Measurements from ENCODE around the gene SYNDIG1. TPM values are rescaled to one million over a fixed set of nuclear protein-coding genes. Genes with fewer than 3 reads are reported as not detected.

SYNDIG1 gene
- total RNA-seq, 1 experiment from 2014 or later: 17.9 TPM

GRCh38 chr20:24575811-24576210 is 106.4 kb downstream of the SYNDIG1 start:
- TF ChIP-seq EZH2 (IDR thresholded peaks at IDR 0.05; ENCODE audit: borderline replicate concordance, low read depth, low read length, poor library complexity, severe bottlenecking) (no peak), CTCF (conservative IDR thresholded peaks at IDR 0.05; ENCODE audit: low read depth, low read length) (no peak)
- CTCF ChIA-PET: no interaction called here

DNA sequence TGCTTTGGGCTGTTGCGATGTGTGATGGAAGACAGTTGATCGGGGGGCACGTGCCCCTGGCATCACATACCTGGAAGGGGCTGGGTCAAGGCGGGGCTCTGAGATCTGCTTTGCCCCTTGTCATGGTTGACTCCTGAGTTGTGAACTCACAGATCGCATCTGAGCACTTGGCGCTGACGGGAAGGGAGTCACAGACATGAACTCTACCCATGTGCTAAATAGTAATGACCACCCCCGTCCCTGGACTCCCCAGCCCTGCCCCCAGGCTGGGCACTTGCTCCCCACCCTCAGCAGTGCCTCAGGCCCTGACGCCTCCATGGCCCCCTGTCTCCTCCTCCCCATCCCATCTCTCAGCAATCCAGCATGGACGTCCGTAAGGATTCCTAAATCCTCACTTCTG is 107.0 kb downstream of the SYNDIG1 start:
- ChIA-PET CTCF (no interaction called here), POLR2A (ENCODE audit: low non-redundant PET) (interaction anchor here (0.7 kb wide), 1 partner anchor 808 kb away, joined by 3 read pairs; no protein-coding TSS in a partner anchor)
- intact Hi-C loops (cut with micrococcal nuclease; ENCODE audit: unreplicated experiment): no loop called here
- TF ChIP-seq EZH2 (IDR thresholded peaks at IDR 0.05; ENCODE audit: borderline replicate concordance, low read depth, low read length, poor library complexity, severe bottlenecking) (no peak), CTCF (conservative IDR thresholded peaks at IDR 0.05; ENCODE audit: low read depth, low read length) (no peak)
- Histone ChIP-seq H3K36me3 (ENCODE audit: insufficient read depth, low read length, poor library complexity, severe bottlenecking) (no peaks in the 10 kb centered on the region), H3K27ac (ENCODE audit: low read depth, low read length, poor library complexity, severe bottlenecking) (no peak overlapping the region), H3K4me3 (ENCODE audit: low read depth, low read length, poor library complexity, severe bottlenecking) (no peak overlapping the region), H3K9me3 (ENCODE audit: low read depth, low read length, poor library complexity, severe bottlenecking) (no peaks in the 10 kb centered on the region), H3K27me3 (replicated peaks; ENCODE audit: insufficient read depth, low read depth, low read length, poor library complexity) (no peaks in the 10 kb centered on the region), H3K4me1 (ENCODE audit: insufficient read depth, low read length, poor library complexity, severe bottlenecking) (no peaks in the 10 kb centered on the region)
- no peak for DNase-seq (ENCODE audit: low spot score)
- no TSS peak for BruUV-seq (replicated peaks)

More at GRCh38 chr20:24575811-24576210, 106.4 kb downstream of the SYNDIG1 start:
- Histone ChIP-seq H3K4me1 (ENCODE audit: insufficient read depth, low read length, poor library complexity, severe bottlenecking) (no peaks in the 10 kb centered on the region), H3K4me3 (ENCODE audit: low read depth, low read length, poor library complexity, severe bottlenecking) (no peak overlapping the region), H3K27me3 (replicated peaks; ENCODE audit: insufficient read depth, low read depth, low read length, poor library complexity) (no peaks in the 10 kb centered on the region), H3K36me3 (ENCODE audit: insufficient read depth, low read length, poor library complexity, severe bottlenecking) (no peaks in the 10 kb centered on the region), H3K27ac (ENCODE audit: low read depth, low read length, poor library complexity, severe bottlenecking) (no peak overlapping the region), H3K9me3 (ENCODE audit: low read depth, low read length, poor library complexity, severe bottlenecking) (no peaks in the 10 kb centered on the region)
- BruUV-seq (replicated peaks): no TSS peak
- no peak for DNase-seq (ENCODE audit: low spot score)
- intact Hi-C loops (cut with micrococcal nuclease; ENCODE audit: unreplicated experiment): no loop called here
- POLR2A ChIA-PET (ENCODE audit: low non-redundant PET): interaction anchor here (0.7 kb wide), 1 partner anchor 809 kb away, joined by 3 read pairs; no protein-coding TSS in a partner anchor

- DNase-seq (ENCODE audit: low spot score): no peak
- Histone ChIP-seq H3K4me1 (ENCODE audit: insufficient read depth, low read length, poor library complexity, severe bottlenecking) (no peaks in the 10 kb centered on the region), H3K4me3 (ENCODE audit: low read depth, low read length, poor library complexity, severe bottlenecking) (no peak overlapping the region), H3K27me3 (replicated peaks; ENCODE audit: insufficient read depth, low read depth, low read length, poor library complexity) (no peaks in the 10 kb centered on the region), H3K27ac (ENCODE audit: low read depth, low read length, poor library complexity, severe bottlenecking) (no peak overlapping the region), H3K9me3 (ENCODE audit: low read depth, low read length, poor library complexity, severe bottlenecking) (no peaks in the 10 kb centered on the region), H3K36me3 (ENCODE audit: insufficient read depth, low read length, poor library complexity, severe bottlenecking) (no peaks in the 10 kb centered on the region)
- POLR2A ChIA-PET (ENCODE audit: low non-redundant PET): no interaction called here
- intact Hi-C loops (cut with micrococcal nuclease; ENCODE audit: unreplicated experiment): no loop called here
- CTCF ChIA-PET: no interaction called here
- no TSS peak for BruUV-seq (replicated peaks)
- TF ChIP-seq CTCF (conservative IDR thresholded peaks at IDR 0.05; ENCODE audit: low read depth, low read length): no peak
- TF ChIP-seq EZH2 (IDR thresholded peaks at IDR 0.05; ENCODE audit: borderline replicate concordance, low read depth, low read length, poor library complexity, severe bottlenecking): no peak
Observed at GRCh38 chr20:24577271-24577909, 108.0 kb downstream of the SYNDIG1 start.

Data from A673 (cell line).